ENCODE measurements around the gene C16orf86. TPM values are rescaled to one million over a fixed set of nuclear protein-coding genes. Genes with fewer than 3 reads are reported as not detected.
A peak's percentile ranks its signal among the peaks of the same experiment; 100 is the strongest.

C16orf86 gene
- total RNA-seq, 2 donors from 2014 or later, result 1.1 to 1.4 TPM

GRCh38 chr16:67659675-67660563, 6.7 kb upstream of the C16orf86 start, which contains the start of gene ACD:
Gene ACD (minus strand): TSS chr16:67660260. CDS start chr16:67660220, 40 bp downstream.
- TF ChIP-seq, protein P1, sequence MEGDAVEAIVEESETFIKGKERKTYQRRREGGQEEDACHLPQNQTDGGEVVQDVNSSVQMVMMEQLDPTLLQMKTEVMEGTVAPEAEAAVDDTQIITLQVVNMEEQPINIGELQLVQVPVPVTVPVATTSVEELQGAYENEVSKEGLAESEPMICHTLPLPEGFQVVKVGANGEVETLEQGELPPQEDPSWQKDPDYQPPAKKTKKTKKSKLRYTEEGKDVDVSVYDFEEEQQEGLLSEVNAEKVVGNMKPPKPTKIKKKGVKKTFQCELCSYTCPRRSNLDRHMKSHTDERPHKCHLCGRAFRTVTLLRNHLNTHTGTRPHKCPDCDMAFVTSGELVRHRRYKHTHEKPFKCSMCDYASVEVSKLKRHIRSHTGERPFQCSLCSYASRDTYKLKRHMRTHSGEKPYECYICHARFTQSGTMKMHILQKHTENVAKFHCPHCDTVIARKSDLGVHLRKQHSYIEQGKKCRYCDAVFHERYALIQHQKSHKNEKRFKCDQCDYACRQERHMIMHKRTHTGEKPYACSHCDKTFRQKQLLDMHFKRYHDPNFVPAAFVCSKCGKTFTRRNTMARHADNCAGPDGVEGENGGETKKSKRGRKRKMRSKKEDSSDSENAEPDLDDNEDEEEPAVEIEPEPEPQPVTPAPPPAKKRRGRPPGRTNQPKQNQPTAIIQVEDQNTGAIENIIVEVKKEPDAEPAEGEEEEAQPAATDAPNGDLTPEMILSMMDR (IDR thresholded peaks at IDR 0.05), result no peak
- Histone ChIP-seq H3K4me1 (peaks cover 12% of the 10 kb centered on the region), H3K27me3 (peaks cover 3% of the 10 kb centered on the region), H3K9ac (ENCODE audit: low read depth in 2 of 2, low read length in 2 of 2) (peak within 1 kb of the TSS; percentile 86 to 90), H3K36me3 (no peaks in the 10 kb centered on the region), H3K27ac (peak within 1 kb of the TSS; percentile 90), H3K4me3 (peak within 1 kb of the TSS; percentile 90), H3K9me3 (no peaks in the 10 kb centered on the region)
- peak; percentile 95 for DNase-seq
- intact Hi-C loops (cut with DNase I), result loop anchor here (10.0 kb wide), 2 partner anchors 115 to 135 kb away; partner anchors contain the start of gene RIPOR1

GRCh38 chr16:67660564-67661028, 6.0 kb upstream of the C16orf86 start, which contains the start of gene PARD6A:
Gene PARD6A (plus strand): TSS chr16:67660960. CDS start chr16:67661039, 79 bp downstream.
- intact Hi-C loops (cut with DNase I), result loop anchor here (10.0 kb wide), 1 partner anchor 136 kb away; the partner anchor contains the start of gene RIPOR1
- Histone ChIP-seq H3K9me3 (no peaks in the 10 kb centered on the region), H3K36me3 (no peaks in the 10 kb centered on the region), H3K4me1 (peaks cover 12% of the 10 kb centered on the region), H3K4me3 (peak within 1 kb of the TSS; percentile 90), H3K27ac (peak within 1 kb of the TSS; percentile 90), H3K27me3 (no peaks in the 10 kb centered on the region), H3K9ac (ENCODE audit: low read depth in 2 of 2, low read length in 2 of 2) (peak within 1 kb of the TSS; percentile 86 to 90)
- peak; percentile 95 for DNase-seq
- TF ChIP-seq, protein P1 (IDR thresholded peaks at IDR 0.05), result no peak

GRCh38 chr16:67661101-67661761, 5.4 kb upstream of the C16orf86 start:
- peak overlapping the region; percentile 55 for H3K27ac ChIP-seq
- TF ChIP-seq, protein P1 (IDR thresholded peaks at IDR 0.05), result no peak
- no peaks in the 10 kb centered on the region for H3K27me3 ChIP-seq
- H3K36me3 ChIP-seq, result no peaks in the 10 kb centered on the region
- no peak for DNase-seq
- H3K4me1 ChIP-seq, result peaks cover 12% of the 10 kb centered on the region
- H3K9ac ChIP-seq (ENCODE audit: low read depth in 2 of 2, low read length in 2 of 2), result peak overlapping the region; percentile 73 to 82
- peak overlapping the region; percentile 90 for H3K4me3 ChIP-seq
- intact Hi-C loops (cut with DNase I), result loop anchor here (10.0 kb wide), 1 partner anchor 136 kb away; the partner anchor contains the start of gene RIPOR1
- H3K9me3 ChIP-seq, result no peaks in the 10 kb centered on the region

GRCh38 chr16:67661886-67662652, 4.5 kb upstream of the C16orf86 start:
- no peak for DNase-seq
- peaks cover 15% of the 10 kb centered on the region for H3K4me1 ChIP-seq
- H3K9me3 ChIP-seq, result no peaks in the 10 kb centered on the region
- H3K9ac ChIP-seq (ENCODE audit: low read depth in 2 of 2, low read length in 2 of 2), result no peak overlapping the region
- no peak overlapping the region for H3K4me3 ChIP-seq
- H3K36me3 ChIP-seq, result no peaks in the 10 kb centered on the region
- no peaks in the 10 kb centered on the region for H3K27me3 ChIP-seq
- intact Hi-C loops (cut with DNase I), result loop anchor here (10.0 kb wide), 1 partner anchor 137 kb away; the partner anchor contains the start of gene RIPOR1
- H3K27ac ChIP-seq, result no peak overlapping the region
- TF ChIP-seq, protein P1 (IDR thresholded peaks at IDR 0.05), result no peak

Measured in colonic mucosa (tissue), 4 donors.